Astrocyte (in vitro differentiated cells and primary cell): ENCODE data around the gene ELOVL1. TPM values are rescaled to one million over a fixed set of nuclear protein-coding genes. Genes with fewer than 3 reads are reported as not detected.

Source experiments
- DNase-seq: peaks from one replicate; pipeline ENCODE4 v3.0.0-alpha.2; 2010; ENCODE audit warnings: low read depth
- FAIRE-seq: peaks from 2 replicates; lab custom pipeline; 2011; peaks lifted over from hg19 to GRCh38; lab: Jason Lieb, UNC
- H2AFZ ChIP-seq: 2 replicates; pipeline ENCODE4 v1.6.0; 2012; ENCODE audit warnings: low read depth, low read length, inconsistent platforms
- H3K27ac ChIP-seq: 2 replicates; pipeline ENCODE4 v1.5.1; 2011; ENCODE audit warnings: low read depth, low read length, inconsistent platforms
- H3K27me3 ChIP-seq: 2 replicates; pipeline ENCODE4 v1.6.0; 2011; ENCODE audit warnings: low read length, inconsistent platforms; ENCODE audit not compliant: insufficient read depth
- H3K36me3 ChIP-seq: 2 replicates; pipeline ENCODE4 v1.5.1; 2011; ENCODE audit warnings: low read length, inconsistent platforms; ENCODE audit not compliant: insufficient read depth
- H3K4me1 ChIP-seq: 2 replicates; pipeline ENCODE4 v1.5.1; 2011; ENCODE audit warnings: low read length, inconsistent platforms; ENCODE audit not compliant: insufficient read depth
- H3K4me2 ChIP-seq: 2 replicates; pipeline ENCODE4 v1.6.0; 2012; ENCODE audit warnings: low read length, inconsistent platforms
- H3K4me3 ChIP-seq: 2 replicates; pipeline ENCODE4 v1.5.1; 2011; ENCODE audit warnings: low read depth, mild to moderate bottlenecking, low read length, inconsistent platforms; ENCODE audit not compliant: insufficient read depth
- H3K79me2 ChIP-seq: 2 replicates; pipeline ENCODE4 v1.6.0; 2012; ENCODE audit warnings: mild to moderate bottlenecking, low read length, inconsistent platforms; ENCODE audit not compliant: insufficient read depth
- H3K9ac ChIP-seq: 2 replicates; pipeline ENCODE4 v1.6.0; 2012; ENCODE audit warnings: mild to moderate bottlenecking, low read length, inconsistent platforms
- H3K9me3 ChIP-seq: 2 replicates; pipeline ENCODE4 v1.5.1; 2012; ENCODE audit warnings: low read depth, mild to moderate bottlenecking, low read length, inconsistent platforms; ENCODE audit not compliant: insufficient read depth
- H4K20me1 ChIP-seq: 2 replicates; pipeline ENCODE4 v1.6.0; 2012; ENCODE audit warnings: low read length, inconsistent platforms; ENCODE audit not compliant: insufficient read depth
- H3K27ac Mint-ChIP-seq: one replicate; pipeline ENCODE4 v1.8.0; 2021; ENCODE audit warnings: mild to moderate bottlenecking, mixed read lengths; ENCODE audit not compliant: unreplicated experiment
- H3K27me3 Mint-ChIP-seq: one replicate; pipeline ENCODE4 v1.8.0; 2021; ENCODE audit warnings: low read depth, mixed read lengths; ENCODE audit not compliant: unreplicated experiment
- H3K36me3 Mint-ChIP-seq: one replicate; pipeline ENCODE4 v1.8.0; 2021; ENCODE audit warnings: low read depth, mixed read lengths; ENCODE audit not compliant: unreplicated experiment
- H3K4me1 Mint-ChIP-seq: one replicate; pipeline ENCODE4 v1.8.0; 2021; ENCODE audit warnings: low read depth, mixed read lengths; ENCODE audit not compliant: unreplicated experiment
- H3K4me3 Mint-ChIP-seq: one replicate; pipeline ENCODE4 v1.8.0; 2021; ENCODE audit warnings: mild to moderate bottlenecking, moderate library complexity, mixed read lengths; ENCODE audit not compliant: unreplicated experiment
- H3K9me3 Mint-ChIP-seq: one replicate; pipeline ENCODE4 v1.8.0; 2021; ENCODE audit warnings: mild to moderate bottlenecking, mixed read lengths; ENCODE audit not compliant: unreplicated experiment
- EZH2 ChIP-seq: IDR thresholded peaks from 2 replicates; pipeline ENCODE4 v1.6.1; 2012; ENCODE audit warnings: mild to moderate bottlenecking, low read length, inconsistent platforms; ENCODE audit not compliant: insufficient read depth
- microRNA-seq: library from miRNA; unstranded; fragments of <30 nt; microRNA quantifications from one replicate; pipeline ENCODE4 v1.2.0, GENCODE V29; 2020
- total RNA-seq: library from RNA; stranded (reverse); gene quantifications from 2 replicates; pipeline ENCODE4 v1.2.1, GENCODE V29; 2021
- TF ChIP-seq, protein P1 (sequence below): IDR thresholded peaks from 2 replicates; pipeline ENCODE4 v1.5.1; 2011; ENCODE audit warnings: low read depth, mild to moderate bottlenecking, inconsistent platforms, low read length, moderate library complexity; ENCODE audit not compliant: insufficient read depth

The ELOVL1 gene
- total RNA-seq, 1 donor from 2014 or later: 131 TPM

DNA sequence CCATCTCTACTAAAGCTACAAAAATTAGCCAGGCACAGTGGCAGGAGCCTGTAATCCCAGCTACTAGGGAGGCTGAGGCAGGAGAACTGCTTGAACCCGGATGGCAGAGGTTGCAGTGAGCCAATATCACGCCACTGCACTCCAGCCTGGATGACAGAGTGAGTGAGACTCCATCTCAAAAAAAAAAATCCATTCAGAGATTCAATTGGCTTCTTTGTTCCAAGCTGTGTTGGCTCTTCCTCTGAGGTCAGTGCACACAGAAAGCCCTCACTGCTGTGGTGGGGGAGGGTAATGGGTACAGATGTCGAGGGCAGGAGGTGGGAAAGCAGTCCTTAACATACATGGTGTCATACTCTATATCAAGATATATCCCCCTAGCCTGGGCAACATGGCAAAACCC lies 52.3 kb downstream of the ELOVL1 start:
- peaks cover 20% of the 10 kb centered on the region for H3K27me3 Mint-ChIP-seq
- no peaks in the 10 kb centered on the region for H4K20me1 ChIP-seq
- H3K4me3 Mint-ChIP-seq: no peak overlapping the region
- no peak overlapping the region for H3K27ac ChIP-seq
- H3K4me1 Mint-ChIP-seq: peaks cover 8% of the 10 kb centered on the region
- no peaks in the 10 kb centered on the region for H3K36me3 ChIP-seq
- peak overlapping the region; percentile 47 for H3K27ac Mint-ChIP-seq
- H3K9me3 Mint-ChIP-seq: peaks cover 2% of the 10 kb centered on the region
- H3K9ac ChIP-seq: no peak overlapping the region
- FAIRE-seq (no peak), DNase-seq (no peak)
- no peak for TF ChIP-seq EZH2
- TF ChIP-seq, protein P1, sequence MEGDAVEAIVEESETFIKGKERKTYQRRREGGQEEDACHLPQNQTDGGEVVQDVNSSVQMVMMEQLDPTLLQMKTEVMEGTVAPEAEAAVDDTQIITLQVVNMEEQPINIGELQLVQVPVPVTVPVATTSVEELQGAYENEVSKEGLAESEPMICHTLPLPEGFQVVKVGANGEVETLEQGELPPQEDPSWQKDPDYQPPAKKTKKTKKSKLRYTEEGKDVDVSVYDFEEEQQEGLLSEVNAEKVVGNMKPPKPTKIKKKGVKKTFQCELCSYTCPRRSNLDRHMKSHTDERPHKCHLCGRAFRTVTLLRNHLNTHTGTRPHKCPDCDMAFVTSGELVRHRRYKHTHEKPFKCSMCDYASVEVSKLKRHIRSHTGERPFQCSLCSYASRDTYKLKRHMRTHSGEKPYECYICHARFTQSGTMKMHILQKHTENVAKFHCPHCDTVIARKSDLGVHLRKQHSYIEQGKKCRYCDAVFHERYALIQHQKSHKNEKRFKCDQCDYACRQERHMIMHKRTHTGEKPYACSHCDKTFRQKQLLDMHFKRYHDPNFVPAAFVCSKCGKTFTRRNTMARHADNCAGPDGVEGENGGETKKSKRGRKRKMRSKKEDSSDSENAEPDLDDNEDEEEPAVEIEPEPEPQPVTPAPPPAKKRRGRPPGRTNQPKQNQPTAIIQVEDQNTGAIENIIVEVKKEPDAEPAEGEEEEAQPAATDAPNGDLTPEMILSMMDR: no peak
- H3K4me3 ChIP-seq: no peak overlapping the region
- H2AFZ ChIP-seq: no peak overlapping the region
- no peaks in the 10 kb centered on the region for H3K36me3 Mint-ChIP-seq
- no peaks in the 10 kb centered on the region for H3K79me2 ChIP-seq
- H3K4me2 ChIP-seq: no peak overlapping the region
- no peaks in the 10 kb centered on the region for H3K27me3 ChIP-seq
- H3K4me1 ChIP-seq: no peaks in the 10 kb centered on the region
- no peaks in the 10 kb centered on the region for H3K9me3 ChIP-seq

DNA sequence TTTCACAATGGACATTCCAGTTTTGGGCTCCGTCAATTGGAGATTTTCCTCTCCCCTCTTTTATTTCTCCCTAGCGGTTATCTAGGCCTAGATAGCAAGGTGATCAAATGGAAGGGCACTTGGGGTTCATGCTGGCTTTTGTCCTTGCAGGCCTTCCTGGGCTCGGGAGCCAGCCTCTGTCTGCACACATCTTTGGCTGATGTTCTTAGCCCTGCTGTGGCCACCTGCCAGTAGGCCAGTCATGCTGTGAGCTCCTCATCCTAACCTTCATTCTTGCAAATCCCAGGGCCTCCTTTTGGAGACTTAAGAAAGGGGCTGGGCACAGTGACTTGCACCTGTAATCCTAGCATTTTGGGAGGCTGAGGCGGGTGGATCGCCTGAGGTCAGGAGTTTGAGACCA lies 53.6 kb downstream of the ELOVL1 start:
- Histone ChIP-seq H2AFZ (no peak overlapping the region), H3K36me3 (no peaks in the 10 kb centered on the region), H3K27ac (no peak overlapping the region), H3K27me3 (no peaks in the 10 kb centered on the region), H3K9ac (no peak overlapping the region), H3K4me2 (no peak overlapping the region), H3K9me3 (no peaks in the 10 kb centered on the region), H4K20me1 (no peaks in the 10 kb centered on the region), H3K4me1 (no peaks in the 10 kb centered on the region), H3K4me3 (no peak overlapping the region), H3K79me2 (no peaks in the 10 kb centered on the region)
- Mint-ChIP-seq H3K4me3 (no peak overlapping the region), H3K27me3 (peaks cover 19% of the 10 kb centered on the region), H3K36me3 (no peaks in the 10 kb centered on the region), H3K4me1 (peaks cover 8% of the 10 kb centered on the region), H3K27ac (no peak overlapping the region), H3K9me3 (peaks cover 2% of the 10 kb centered on the region)
- DNase-seq (no peak), FAIRE-seq (no peak)
- TF ChIP-seq, protein P1: no peak
- TF ChIP-seq EZH2: no peak

DNA sequence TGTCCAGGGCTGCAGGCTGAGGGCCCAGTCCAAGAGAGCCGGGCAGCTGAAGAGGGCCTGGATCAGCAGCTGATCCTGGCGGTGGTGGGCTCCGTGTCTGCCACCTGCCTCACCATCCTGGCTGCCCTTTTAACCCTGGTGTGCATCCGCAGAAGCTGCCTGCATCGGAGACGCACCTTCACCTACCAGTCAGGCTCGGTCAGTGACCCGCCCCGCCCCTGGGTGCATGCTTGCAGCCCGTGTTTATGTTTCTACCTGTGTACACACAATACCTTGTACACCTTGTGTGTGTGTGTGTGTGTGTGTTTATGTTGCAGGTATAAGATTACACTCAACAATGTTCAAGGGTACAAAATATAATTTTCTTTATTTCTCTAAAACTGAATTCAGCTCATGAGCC lies 54.0 kb downstream of the ELOVL1 start:
- H3K4me1 ChIP-seq: no peaks in the 10 kb centered on the region
- FAIRE-seq: no peak
- no peaks in the 10 kb centered on the region for H3K79me2 ChIP-seq
- Mint-ChIP-seq H3K36me3 (no peaks in the 10 kb centered on the region), H3K27ac (no peak overlapping the region), H3K4me1 (peaks cover 8% of the 10 kb centered on the region), H3K9me3 (peaks cover 2% of the 10 kb centered on the region), H3K27me3 (peaks cover 19% of the 10 kb centered on the region), H3K4me3 (no peak overlapping the region)
- no peak for DNase-seq
- H3K36me3 ChIP-seq: no peaks in the 10 kb centered on the region
- no peak overlapping the region for H3K27ac ChIP-seq
- no peak overlapping the region for H3K4me3 ChIP-seq
- H4K20me1 ChIP-seq: no peaks in the 10 kb centered on the region
- H3K4me2 ChIP-seq: no peak overlapping the region
- no peaks in the 10 kb centered on the region for H3K9me3 ChIP-seq
- H3K27me3 ChIP-seq: no peaks in the 10 kb centered on the region
- H3K9ac ChIP-seq: no peak overlapping the region
- H2AFZ ChIP-seq: no peak overlapping the region
- TF ChIP-seq EZH2: no peak
- TF ChIP-seq, protein P1: no peak

Small RNA genes lying within 50 kb of the gene (microRNA-seq; reads per million reads assigned to microRNA genes)
- 8.5 reads per million, percentile 31 among the genes with 10 or more reads in this experiment for gene MIR6734

Other genes with a start within 250 kb of the ELOVL1 start
- 70.1 and 81.6 TPM in 2 replicates for gene EBNA1BP2, start 195.7 kb downstream of the ELOVL1 start, total RNA-seq
- gene CFAP57, start 195.7 kb downstream of the ELOVL1 start, total RNA-seq: 0.18 and 0.29 TPM in 2 replicates
- gene TMEM125, start 98.0 kb downstream of the ELOVL1 start, total RNA-seq: 0.36 and 0.64 TPM in 2 replicates
- gene C1orf210, start 82.4 kb downstream of the ELOVL1 start, total RNA-seq: 0.50 and 0.84 TPM in 2 replicates
- gene TIE1, start 67.0 kb downstream of the ELOVL1 start, total RNA-seq: 0.87 and 0.98 TPM in 2 replicates
- gene MPL, start 30.2 kb downstream of the ELOVL1 start, total RNA-seq: not detected in 2 replicates
- 7.0 and 14.5 TPM in 2 replicates for gene CDC20, start 9.0 kb downstream of the ELOVL1 start, total RNA-seq
- 54.5 and 57.1 TPM in 2 replicates for gene MED8, start 21.8 kb upstream of the ELOVL1 start, total RNA-seq
- gene SZT2, start 21.9 kb upstream of the ELOVL1 start, total RNA-seq: 28.5 and 30.0 TPM in 2 replicates
- 24.2 and 31.0 TPM in 2 replicates for gene HYI, start 85.9 kb upstream of the ELOVL1 start, total RNA-seq
- 231 and 275 TPM in 2 replicates for gene PTPRF, start 162.9 kb upstream of the ELOVL1 start, total RNA-seq